SU-DHL-6 (cell line): Measurements from ENCODE around the gene PRKN.
"Not testable (repeated sequence)": the region's sequence is repeated elsewhere in the genome, so short reads cannot be mapped to it uniquely, and the experiment has no call there.

ENCODE experiments used
- H2AFZ ChIP-seq: fragments of 200-600 bp; sonication (generic); 2 replicates; pipeline ENCODE4 v1.6.1; 2014; ENCODE audit warnings: low read depth, mild to moderate bottlenecking, moderate library complexity, mixed read lengths, antibody characterized with exemption, low read length; ENCODE audit not compliant: severe bottlenecking
- H3F3A ChIP-seq: fragments of 200-600 bp; shearing (Covaris generic); 2 replicates; pipeline ENCODE4 v1.6.0; 2016; ENCODE audit warnings: antibody characterized with exemption, mild to moderate bottlenecking; ENCODE audit not compliant: insufficient read depth
- H3K27ac ChIP-seq: fragments of 200-600 bp; sonication (generic); 2 replicates; pipeline ENCODE4 v1.5.1; 2016; ENCODE audit warnings: low read depth, mild to moderate bottlenecking, low read length, moderate library complexity, mixed read lengths
- H3K27me3 ChIP-seq: fragments of 200-600 bp; sonication (generic), shearing (Covaris generic); 2 replicates; pipeline ENCODE4 v1.6.0; 2014; ENCODE audit warnings: mild to moderate bottlenecking, low read length
- H3K36me3 ChIP-seq: fragments of 200-600 bp; sonication (generic); 2 replicates; pipeline ENCODE4 v1.6.1; 2014; ENCODE audit warnings: mild to moderate bottlenecking, low read length, mixed read lengths
- H3K4me2 ChIP-seq: fragments of 300-600, 200-600 bp; shearing (Covaris generic), sonication (generic); 2 replicates; pipeline ENCODE4 v1.6.0; 2014; ENCODE audit warnings: low read length, low read depth, mild to moderate bottlenecking; ENCODE audit not compliant: poor library complexity, severe bottlenecking
- H3K4me3 ChIP-seq: fragments of 200-600 bp; sonication (generic); 2 replicates; pipeline ENCODE4 v1.5.1; 2014; ENCODE audit warnings: antibody characterized with exemption, low read length, mild to moderate bottlenecking, mixed read lengths; ENCODE audit not compliant: insufficient read depth, poor library complexity, severe bottlenecking
- H3K79me2 ChIP-seq: fragments of 200-600 bp; sonication (generic); 2 replicates; pipeline ENCODE4 v1.6.1; 2014; ENCODE audit warnings: mild to moderate bottlenecking, low read length, moderate library complexity; ENCODE audit not compliant: insufficient read depth
- H3K9ac ChIP-seq: fragments of 200-600 bp; sonication (generic); 2 replicates; pipeline ENCODE4 v1.7.0; 2014; ENCODE audit warnings: mild to moderate bottlenecking, low read length
- H3K9me2 ChIP-seq: fragments of 200-600 bp; sonication (generic); replicated peaks from 2 replicates; pipeline ENCODE4 v1.6.1; 2014; ENCODE audit warnings: low read length; ENCODE audit not compliant: insufficient read depth
- H3K9me3 ChIP-seq: fragments of 200-600 bp; sonication (generic); 2 replicates; pipeline ENCODE4 v1.6.1; 2014; ENCODE audit warnings: low read length, mixed read lengths; ENCODE audit not compliant: insufficient read depth
- H4K20me1 ChIP-seq: fragments of 200-600 bp; sonication (generic); 2 replicates; pipeline ENCODE4 v1.6.1; 2014; ENCODE audit warnings: low read depth, mild to moderate bottlenecking, antibody characterized with exemption, low read length, moderate library complexity, mixed read lengths
- EZH2phosphoT487 ChIP-seq: fragments of 200-600 bp; sonication (generic), shearing (Covaris generic); conservative IDR thresholded peaks from 2 replicates; pipeline ENCODE4 v1.6.1; 2018; ENCODE audit warnings: mild to moderate bottlenecking, antibody characterized with exemption, low read length, moderate library complexity, mixed read lengths
- TF ChIP-seq, protein P1 (sequence below): fragments of 200-600 bp; sonication (generic); IDR thresholded peaks from one replicate; pipeline ENCODE4 v1.5.1; 2017; ENCODE audit warnings: antibody characterized with exemption, mild to moderate bottlenecking, low read length, moderate library complexity; ENCODE audit not compliant: insufficient read depth, poor library complexity, severe bottlenecking

The PRKN gene

DNA sequence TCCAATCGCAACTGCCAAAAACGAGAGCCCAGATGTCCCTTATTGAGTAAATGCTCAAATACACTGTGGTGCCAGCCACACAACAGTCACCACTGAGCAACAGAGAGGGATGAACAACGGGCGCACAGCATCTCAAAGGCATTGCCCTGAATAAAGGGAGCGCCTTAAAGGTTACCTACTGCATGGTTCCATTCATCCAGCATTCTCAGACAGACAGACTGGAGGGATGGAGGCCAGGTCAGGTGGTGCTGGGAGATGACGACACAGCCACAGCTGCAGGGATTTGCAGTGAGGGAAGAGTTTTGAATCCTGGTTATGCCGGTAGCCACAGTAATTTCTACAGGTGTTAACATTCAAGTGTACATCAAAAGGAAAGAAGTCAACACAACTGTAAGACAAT is 838.2 kb downstream of the PRKN start:
- Histone ChIP-seq H3K36me3 (no peaks in the 10 kb centered on the region), H3K4me3 (no peak overlapping the region), H3K4me2 (no peak overlapping the region), H3K27ac (no peak overlapping the region), H3K79me2 (no peaks in the 10 kb centered on the region), H3K9me3 (no peaks in the 10 kb centered on the region), H3K9ac (no peak overlapping the region), H3K9me2 (no peaks in the 10 kb centered on the region), H3K27me3 (no peaks in the 10 kb centered on the region), H3F3A (no peaks in the 10 kb centered on the region), H4K20me1 (no peaks in the 10 kb centered on the region), H2AFZ (no peak overlapping the region)
- TF ChIP-seq, protein P1, sequence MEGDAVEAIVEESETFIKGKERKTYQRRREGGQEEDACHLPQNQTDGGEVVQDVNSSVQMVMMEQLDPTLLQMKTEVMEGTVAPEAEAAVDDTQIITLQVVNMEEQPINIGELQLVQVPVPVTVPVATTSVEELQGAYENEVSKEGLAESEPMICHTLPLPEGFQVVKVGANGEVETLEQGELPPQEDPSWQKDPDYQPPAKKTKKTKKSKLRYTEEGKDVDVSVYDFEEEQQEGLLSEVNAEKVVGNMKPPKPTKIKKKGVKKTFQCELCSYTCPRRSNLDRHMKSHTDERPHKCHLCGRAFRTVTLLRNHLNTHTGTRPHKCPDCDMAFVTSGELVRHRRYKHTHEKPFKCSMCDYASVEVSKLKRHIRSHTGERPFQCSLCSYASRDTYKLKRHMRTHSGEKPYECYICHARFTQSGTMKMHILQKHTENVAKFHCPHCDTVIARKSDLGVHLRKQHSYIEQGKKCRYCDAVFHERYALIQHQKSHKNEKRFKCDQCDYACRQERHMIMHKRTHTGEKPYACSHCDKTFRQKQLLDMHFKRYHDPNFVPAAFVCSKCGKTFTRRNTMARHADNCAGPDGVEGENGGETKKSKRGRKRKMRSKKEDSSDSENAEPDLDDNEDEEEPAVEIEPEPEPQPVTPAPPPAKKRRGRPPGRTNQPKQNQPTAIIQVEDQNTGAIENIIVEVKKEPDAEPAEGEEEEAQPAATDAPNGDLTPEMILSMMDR, result no peak
- TF ChIP-seq EZH2phosphoT487, result no peak

DNA sequence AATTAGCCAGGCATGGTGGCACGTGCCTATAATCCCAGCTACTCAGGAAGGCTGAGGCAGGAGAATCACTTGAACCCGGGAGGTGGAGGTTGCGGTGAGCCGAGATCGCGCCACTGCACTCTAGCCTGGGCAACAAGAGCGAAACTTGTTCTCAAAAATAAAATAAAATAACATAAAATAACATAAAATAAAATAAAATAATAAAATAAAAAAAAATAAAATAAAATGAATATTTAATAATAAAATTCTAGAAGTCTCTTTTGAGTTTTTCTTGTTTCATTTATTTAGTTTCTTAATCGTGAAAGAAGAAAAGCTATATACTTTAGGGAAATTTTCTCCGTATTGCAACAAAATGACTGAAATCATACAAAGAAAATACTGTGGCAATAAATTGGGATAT is 841.0 kb downstream of the PRKN start:
- H3K4me2 ChIP-seq, H4K20me1 ChIP-seq, H3K79me2 ChIP-seq, H3K9me2 ChIP-seq, H2AFZ ChIP-seq, H3K27ac ChIP-seq, H3K27me3 ChIP-seq, H3F3A ChIP-seq, H3K36me3 ChIP-seq, H3K9me3 ChIP-seq, H3K9ac ChIP-seq, H3K4me3 ChIP-seq: not testable (repeated sequence)

DNA sequence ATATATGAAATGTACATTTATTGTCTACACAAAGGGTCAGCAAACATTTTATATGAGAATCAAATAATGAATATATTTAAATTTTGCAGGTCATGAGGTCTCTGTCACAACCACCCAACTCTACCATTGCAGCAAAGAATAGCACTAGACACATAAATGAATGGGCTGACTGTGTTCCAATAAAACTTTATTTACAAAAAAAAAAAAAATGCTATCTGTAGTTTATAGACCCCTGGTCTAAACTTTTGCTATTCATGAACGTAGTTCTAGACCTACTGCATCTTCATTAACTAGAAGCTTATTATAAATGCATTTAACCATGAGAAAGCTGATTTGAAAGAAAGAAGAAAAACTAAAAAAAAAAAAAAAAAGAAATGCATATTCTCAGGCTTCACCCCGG is 842.8 kb downstream of the PRKN start:
- Histone ChIP-seq H3K27me3 (no peaks in the 10 kb centered on the region), H3K79me2 (no peaks in the 10 kb centered on the region), H3K9me2 (no peaks in the 10 kb centered on the region), H3K9me3 (no peaks in the 10 kb centered on the region), H2AFZ (no peak overlapping the region), H3K27ac (no peak overlapping the region), H3K4me2 (no peak overlapping the region), H4K20me1 (no peaks in the 10 kb centered on the region), H3K4me3 (no peak overlapping the region), H3F3A (no peaks in the 10 kb centered on the region), H3K36me3 (no peaks in the 10 kb centered on the region), H3K9ac (no peak overlapping the region)
- no peak for TF ChIP-seq EZH2phosphoT487
- TF ChIP-seq, protein P1, result no peak

DNA sequence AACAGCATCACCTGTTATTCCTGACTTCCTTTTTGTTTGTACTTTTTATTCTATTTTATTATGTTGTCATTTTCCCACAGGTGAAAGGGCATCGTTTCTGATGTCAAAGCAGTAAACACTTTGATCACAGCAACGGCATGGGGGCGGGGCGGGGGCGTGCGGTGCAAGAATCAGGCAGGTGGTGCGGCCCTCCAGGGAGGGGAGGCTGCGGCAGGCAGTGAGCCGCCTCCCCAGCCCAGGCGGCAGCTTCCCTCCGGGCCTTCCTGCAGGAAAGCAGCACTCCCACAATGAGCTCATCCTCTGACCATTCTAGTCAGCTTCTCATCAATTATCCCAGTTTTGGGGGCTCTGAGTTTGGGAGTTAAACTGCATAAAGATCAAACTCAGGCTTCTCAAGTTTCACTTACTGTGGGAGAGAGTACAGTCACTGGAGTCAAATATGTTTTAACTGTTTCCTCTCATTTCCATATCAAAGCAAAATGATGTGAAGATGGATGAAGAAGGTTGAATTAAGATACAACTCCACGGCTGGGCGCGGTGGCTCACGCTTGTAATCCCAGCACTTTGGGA is 845.3 kb downstream of the PRKN start:
- H3K4me3 ChIP-seq, result no peak overlapping the region
- no peak for TF ChIP-seq EZH2phosphoT487
- TF ChIP-seq, protein P1, result no peak
- no peak overlapping the region for H3K4me2 ChIP-seq
- H3K9me3 ChIP-seq, result no peaks in the 10 kb centered on the region
- H3K27me3 ChIP-seq, result no peaks in the 10 kb centered on the region
- no peak overlapping the region for H2AFZ ChIP-seq
- no peak overlapping the region for H3K27ac ChIP-seq
- no peaks in the 10 kb centered on the region for H4K20me1 ChIP-seq
- no peaks in the 10 kb centered on the region for H3K9me2 ChIP-seq
- no peaks in the 10 kb centered on the region for H3F3A ChIP-seq
- H3K36me3 ChIP-seq, result no peaks in the 10 kb centered on the region
- H3K9ac ChIP-seq, result no peak overlapping the region
- no peaks in the 10 kb centered on the region for H3K79me2 ChIP-seq
